ENCODE data around the gene LGI2. TPM values are rescaled to one million over a fixed set of nuclear protein-coding genes. Genes with fewer than 3 reads are reported as not detected.

LGI2 gene
- polyA plus RNA-seq, 1 donor from 2014 or later: 10.3 TPM

- H3K9ac ChIP-seq (ENCODE audit: low read length): no peak overlapping the region
- H4K20me1 ChIP-seq (ENCODE audit: insufficient read depth): no peaks in the 10 kb centered on the region
- no peaks in the 10 kb centered on the region for H3K9me3 ChIP-seq (ENCODE audit: low read length)
- no peak overlapping the region for H3K27ac ChIP-seq (ENCODE audit: low read length)
- H3F3A ChIP-seq (ENCODE audit: insufficient read depth, low read length, poor library complexity, severe bottlenecking): no peaks in the 10 kb centered on the region
- H2AFZ ChIP-seq (ENCODE audit: low read depth, low read length): no peak overlapping the region
- no peaks in the 10 kb centered on the region for H3K27me3 ChIP-seq (ENCODE audit: insufficient read depth, low read depth, low read length)
- H3K4me2 ChIP-seq (ENCODE audit: low read length): no peak overlapping the region
- H3K4me3 ChIP-seq (ENCODE audit: low read length): no peak overlapping the region
- no peaks in the 10 kb centered on the region for H3K79me2 ChIP-seq (replicated peaks; ENCODE audit: insufficient read depth, low read length)
- TF ChIP-seq POLR2AphosphoS5 (IDR thresholded peaks at IDR 0.05) (no peak), CTCF (IDR thresholded peaks at IDR 0.05; ENCODE audit: poor library complexity, severe bottlenecking) (no peak), EZH2 (IDR thresholded peaks at IDR 0.05; ENCODE audit: borderline replicate concordance, insufficient read depth, low read length, poor library complexity, severe bottlenecking) (no peak), REST (IDR thresholded peaks at IDR 0.05; ENCODE audit: borderline replicate concordance) (no peak), EP300 (conservative IDR thresholded peaks at IDR 0.05; ENCODE audit: poor library complexity, severe bottlenecking) (no peak), SMC3 (conservative IDR thresholded peaks at IDR 0.05; ENCODE audit: poor library complexity) (no peak), RAD21 (conservative IDR thresholded peaks at IDR 0.05) (no peak), TAF1 (IDR thresholded peaks at IDR 0.05; ENCODE audit: low read depth) (no peak), MXI1 (conservative IDR thresholded peaks at IDR 0.05; ENCODE audit: poor library complexity, severe bottlenecking) (no peak)
- H3K9me2 ChIP-seq (ENCODE audit: insufficient read depth, low read length): no peaks in the 10 kb centered on the region
- no peaks in the 10 kb centered on the region for H3K36me3 ChIP-seq (ENCODE audit: insufficient read depth, low read length)
Measured at GRCh38 chr4:24978291-24979075, 52.3 kb downstream of the LGI2 start.

GRCh38 chr4:24975510-24975909 is 55.2 kb downstream of the LGI2 start:
- no peak overlapping the region for H2AFZ ChIP-seq (ENCODE audit: low read depth, low read length)
- H3K9me2 ChIP-seq (ENCODE audit: insufficient read depth, low read length): no peaks in the 10 kb centered on the region
- H3K27ac ChIP-seq (ENCODE audit: low read length): no peak overlapping the region
- TF ChIP-seq MXI1 (conservative IDR thresholded peaks at IDR 0.05; ENCODE audit: poor library complexity, severe bottlenecking) (no peak), POLR2AphosphoS5 (IDR thresholded peaks at IDR 0.05) (no peak), REST (IDR thresholded peaks at IDR 0.05; ENCODE audit: borderline replicate concordance) (no peak), RAD21 (conservative IDR thresholded peaks at IDR 0.05) (no peak), EZH2 (IDR thresholded peaks at IDR 0.05; ENCODE audit: borderline replicate concordance, insufficient read depth, low read length, poor library complexity, severe bottlenecking) (no peak), EP300 (conservative IDR thresholded peaks at IDR 0.05; ENCODE audit: poor library complexity, severe bottlenecking) (no peak), CTCF (IDR thresholded peaks at IDR 0.05; ENCODE audit: poor library complexity, severe bottlenecking) (no peak)
- no peaks in the 10 kb centered on the region for H3K79me2 ChIP-seq (replicated peaks; ENCODE audit: insufficient read depth, low read length)
- no peak overlapping the region for H3K4me2 ChIP-seq (ENCODE audit: low read length)
- no peaks in the 10 kb centered on the region for H3K9me3 ChIP-seq (ENCODE audit: low read length)
- H3K4me3 ChIP-seq (ENCODE audit: low read length): no peak overlapping the region
- H3F3A ChIP-seq (ENCODE audit: insufficient read depth, low read length, poor library complexity, severe bottlenecking): no peaks in the 10 kb centered on the region
- H3K27me3 ChIP-seq (ENCODE audit: insufficient read depth, low read depth, low read length): no peaks in the 10 kb centered on the region
- no peak overlapping the region for H3K9ac ChIP-seq (ENCODE audit: low read length)
- no peaks in the 10 kb centered on the region for H4K20me1 ChIP-seq (ENCODE audit: insufficient read depth)
- no peaks in the 10 kb centered on the region for H3K36me3 ChIP-seq (ENCODE audit: insufficient read depth, low read length)

Data from neural cell (in vitro differentiated cells).